Stimulated activated CD4-positive, alpha-beta T cell treated with anti-CD3 and anti-CD28 coated beads, Interleukin-1b, Interleukin-23, amount 100 ng/mL, for 48 hours (primary cell): ENCODE data around the gene MTCH2.

ENCODE experiments used
- DNase-seq: peaks from one replicate; pipeline ENCODE4 v3.0.0-alpha.2; 2020

MTCH2 gene

GRCh38 chr11:47631473-47631872, 10.9 kb downstream of the MTCH2 start:
- DNase-seq: no peak

GRCh38 chr11:47628026-47628425, 14.3 kb downstream of the MTCH2 start:
- no peak for DNase-seq

GRCh38 chr11:47626234-47626633, 16.1 kb downstream of the MTCH2 start:
- DNase-seq: no peak

GRCh38 chr11:47620836-47621378, 21.5 kb downstream of the MTCH2 start:
- DNase-seq: no peak

- no peak for DNase-seq
Observed at GRCh38 chr11:47617417-47617809, 24.9 kb downstream of the MTCH2 start.

GRCh38 chr11:47616726-47617416, 25.5 kb downstream of the MTCH2 start:
- DNase-seq: no peak

GRCh38 chr11:47615249-47615648, 27.1 kb downstream of the MTCH2 start:
- DNase-seq: no peak

GRCh38 chr11:47611348-47611794, 31.0 kb downstream of the MTCH2 start:
- no peak for DNase-seq

GRCh38 chr11:47609675-47610074, 32.7 kb downstream of the MTCH2 start:
- no peak for DNase-seq

- DNase-seq: no peak
Observed at GRCh38 chr11:47607380-47607779, 35.0 kb downstream of the MTCH2 start.

- DNase-seq: no peak
Observed at GRCh38 chr11:47606731-47607130, 35.6 kb downstream of the MTCH2 start.

GRCh38 chr11:47605921-47606320, 36.4 kb downstream of the MTCH2 start:
- no peak for DNase-seq

- DNase-seq: no peak
Observed at GRCh38 chr11:47603295-47603694, 39.1 kb downstream of the MTCH2 start.

- no peak for DNase-seq
Observed at GRCh38 chr11:47599902-47600301, 42.5 kb downstream of the MTCH2 start.

GRCh38 chr11:47595967-47596366, 46.4 kb downstream of the MTCH2 start:
- no peak for DNase-seq

- no peak for DNase-seq
Observed at GRCh38 chr11:47595029-47595428, 47.3 kb downstream of the MTCH2 start.

GRCh38 chr11:47593934-47594855, 48.2 kb downstream of the MTCH2 start, which contains the start of gene C1QTNF4:
C1QTNF4 (minus strand) TSS chr11:47594411; CDS start chr11:47590810, 3,601 bp downstream.
- DNase-seq: no peak

- no peak for DNase-seq
Observed at GRCh38 chr11:47593492-47593933, 48.8 kb downstream of the MTCH2 start.

GRCh38 chr11:47592970-47593369, 49.4 kb downstream of the MTCH2 start:
- no peak for DNase-seq

- DNase-seq: no peak
Observed at GRCh38 chr11:47592251-47592650, 50.1 kb downstream of the MTCH2 start.

GRCh38 chr11:47591764-47592163, 50.6 kb downstream of the MTCH2 start:
- no peak for DNase-seq

GRCh38 chr11:47589977-47590861, 52.1 kb downstream of the MTCH2 start:
- DNase-seq: no peak

GRCh38 chr11:47589584-47589976, 52.8 kb downstream of the MTCH2 start:
- no peak for DNase-seq
